IMR-90 (cell line): ENCODE data around the gene GLDC. TPM values are rescaled to one million over a fixed set of nuclear protein-coding genes. Genes with fewer than 3 reads are reported as not detected.

Experiments used
- ATAC-seq: fragments of 200-7000 bp; cut with Tn5 transposase; 2 replicates; pipeline ENCODE4 v1.9.1; 2020; ENCODE audit warnings: low read depth, mild to moderate bottlenecking, moderate library complexity
- BruUV-seq: library from RNA; stranded (reverse); fragments of 400-500 nt; replicated peaks from 2 replicates; lab custom pipeline; 2021; lab: Mats Ljungman, UMichigan
- CTCF ChIA-PET: fragments of 300-600 bp; formaldehyde crosslinking; extraction: SDS; loops from one replicate; lab custom pipeline; 2021; ENCODE audit warnings: antibody characterized with exemption; lab: Yijun Ruan, JAX
- POLR2A ChIA-PET: fragments of 300-600 bp; sonication (Branson Sonifier 250); formaldehyde crosslinking; loops from one replicate; lab custom pipeline; 2022; ENCODE audit warnings: antibody characterized with exemption; ENCODE audit not compliant: unreplicated experiment; lab: Charles Lee
- DNase-seq: peaks from one replicate; pipeline ENCODE4 v3.0.0; 2013
- H2AFZ ChIP-seq: replicated peaks from 2 replicates; pipeline ENCODE3; 2013; ENCODE audit warnings: low read length, mild to moderate bottlenecking; ENCODE audit not compliant: poor library complexity
- H2AK5ac ChIP-seq: 2 replicates; pipeline ENCODE4 v1.6.1; 2013; ENCODE audit warnings: low read depth, low read length, inconsistent platforms
- H2AK9ac ChIP-seq: replicated peaks from 2 replicates; pipeline ENCODE3; 2013; ENCODE audit warnings: mild to moderate bottlenecking, low read depth, low read length, moderate library complexity; ENCODE audit not compliant: poor library complexity
- H2BK120ac ChIP-seq: 2 replicates; pipeline ENCODE4 v1.6.1; 2013; ENCODE audit warnings: low read depth, low read length, inconsistent platforms
- H2BK15ac ChIP-seq: 3 replicates; pipeline ENCODE4 v1.6.1; 2013; ENCODE audit warnings: low read depth, low read length, inconsistent platforms
- H2BK20ac ChIP-seq: 2 replicates; pipeline ENCODE4 v1.6.1; 2013; ENCODE audit warnings: low read depth, mild to moderate bottlenecking, inconsistent platforms, low read length, moderate library complexity
- H2BK5ac ChIP-seq: 2 replicates; pipeline ENCODE4 v1.6.1; 2013; ENCODE audit warnings: mild to moderate bottlenecking, low read depth, low read length, inconsistent platforms; ENCODE audit not compliant: poor library complexity, severe bottlenecking
- H3K14ac ChIP-seq: replicated peaks from 2 replicates; pipeline ENCODE4 v1.6.1; 2013; ENCODE audit warnings: low read depth, low read length, inconsistent platforms
- H3K18ac ChIP-seq: 2 replicates; pipeline ENCODE4 v1.6.1; 2013; ENCODE audit warnings: low read depth, low read length, control low read depth
- H3K23ac ChIP-seq: 2 replicates; pipeline ENCODE4 v1.6.1; 2013; ENCODE audit warnings: low read depth, low read length, inconsistent platforms
- H3K27ac ChIP-seq: 2 replicates; pipeline ENCODE4 v1.5.1; 2013; ENCODE audit warnings: mild to moderate bottlenecking, control low read depth, low read length; ENCODE audit not compliant: insufficient read depth
- H3K27me3 ChIP-seq: 2 replicates; pipeline ENCODE4 v1.6.1; 2013; ENCODE audit warnings: low read length; ENCODE audit not compliant: control insufficient read depth, insufficient read depth
- H3K36me3 ChIP-seq: 2 replicates; pipeline ENCODE4 v1.6.1; 2013; ENCODE audit warnings: low read length, mixed read lengths; ENCODE audit not compliant: control insufficient read depth, insufficient read depth
- H3K4ac ChIP-seq: 2 replicates; pipeline ENCODE4 v1.6.1; 2013; ENCODE audit warnings: low read depth, low read length, inconsistent platforms
- H3K4me1 ChIP-seq: 2 replicates; pipeline ENCODE4 v1.6.1; 2013; ENCODE audit warnings: low read length, mixed read lengths; ENCODE audit not compliant: control insufficient read depth, insufficient read depth
- H3K4me2 ChIP-seq: 2 replicates; pipeline ENCODE4 v1.6.1; 2013; ENCODE audit warnings: low read depth, mild to moderate bottlenecking, control low read depth, low read length, moderate library complexity
- H3K4me3 ChIP-seq: 2 replicates; pipeline ENCODE4 v1.5.1; 2013; ENCODE audit warnings: low read depth, mild to moderate bottlenecking, control low read depth, low read length, moderate library complexity; ENCODE audit not compliant: insufficient read depth
- H3K56ac ChIP-seq: 2 replicates; pipeline ENCODE4 v1.6.1; 2013; ENCODE audit warnings: low read length, inconsistent platforms; ENCODE audit not compliant: insufficient read depth; ENCODE audit errors: extremely low read depth
- H3K79me1 ChIP-seq, 2 experiments: 2 replicates each; pipeline ENCODE4 v1.6.1; 2013; ENCODE audit warnings: low read length in 2 of 2, inconsistent platforms in 1 of 2, low read depth in 1 of 2
- H3K9ac ChIP-seq: 2 replicates; pipeline ENCODE4 v1.6.1; 2013; ENCODE audit warnings: low read depth, low read length, control low read depth
- H3K9me1 ChIP-seq: 2 replicates; pipeline ENCODE4 v1.6.1; 2013; ENCODE audit warnings: low read length, inconsistent platforms; ENCODE audit not compliant: insufficient read depth
- H3K9me3 ChIP-seq: 2 replicates; pipeline ENCODE4 v1.6.1; 2013; ENCODE audit warnings: low read length; ENCODE audit not compliant: control insufficient read depth, insufficient read depth
- H4K20me1 ChIP-seq: 2 replicates; pipeline ENCODE4 v1.6.1; 2013; ENCODE audit warnings: low read length, inconsistent platforms; ENCODE audit not compliant: insufficient read depth
- H4K5ac ChIP-seq: 2 replicates; pipeline ENCODE4 v1.6.1; 2013; ENCODE audit warnings: mild to moderate bottlenecking, low read depth, low read length, control low read depth
- H4K8ac ChIP-seq, 2 experiments: 2 replicates each; pipeline ENCODE4 v1.6.1; 2013; ENCODE audit warnings: low read depth in 2 of 2, low read length in 2 of 2, control low read depth in 1 of 2, inconsistent platforms in 1 of 2
- H4K91ac ChIP-seq: 2 replicates; pipeline ENCODE4 v1.6.1; 2013; ENCODE audit warnings: low read depth, low read length, inconsistent platforms; ENCODE audit not compliant: insufficient read depth
- BHLHE40 ChIP-seq: fragments of 150-350 bp; IDR thresholded peaks from 2 replicates; pipeline ENCODE4 v1.6.1; 2016; ENCODE audit warnings: mild to moderate bottlenecking, low read depth, low read length
- CEBPB ChIP-seq: IDR thresholded peaks from 2 replicates; pipeline ENCODE4 v1.6.1; 2012; ENCODE audit warnings: low read depth, low read length, improper control_type of control experiment
- CHD1 ChIP-seq: IDR thresholded peaks from 2 replicates; pipeline ENCODE4 v1.6.1; 2012; ENCODE audit warnings: low read depth, low read length, improper control_type of control experiment
- CTCF ChIP-seq: conservative IDR thresholded peaks from 2 replicates; pipeline ENCODE4 v1.5.1; 2012; ENCODE audit warnings: mild to moderate bottlenecking, low read depth, low read length, improper control_type of control experiment
- ELK1 ChIP-seq: fragments of 150-350 bp; IDR thresholded peaks from 2 replicates; pipeline ENCODE4 v1.6.1; 2016; ENCODE audit warnings: low read depth, mild to moderate bottlenecking, low read length, moderate library complexity, borderline replicate concordance
- FOS ChIP-seq: fragments of 150-350 bp; IDR thresholded peaks from 2 replicates; pipeline ENCODE4 v1.6.1; 2016; ENCODE audit warnings: low read depth, low read length
- MAFK ChIP-seq: IDR thresholded peaks from 2 replicates; pipeline ENCODE4 v1.6.1; 2012; ENCODE audit warnings: low read depth, low read length, improper control_type of control experiment
- MAZ ChIP-seq: IDR thresholded peaks from 2 replicates; pipeline ENCODE4 v1.6.1; 2012; ENCODE audit warnings: low read depth, mild to moderate bottlenecking, low read length, improper control_type of control experiment, moderate library complexity, borderline replicate concordance
- MXI1 ChIP-seq: IDR thresholded peaks from 2 replicates; pipeline ENCODE4 v1.6.1; 2012; ENCODE audit warnings: low read depth, mild to moderate bottlenecking, low read length, moderate library complexity, borderline replicate concordance
- NFE2L2 ChIP-seq: fragments of 150-350 bp; IDR thresholded peaks from 2 replicates; pipeline ENCODE4 v1.6.1; 2016; ENCODE audit warnings: low read depth, mild to moderate bottlenecking, low read length
- POLR2A ChIP-seq: IDR thresholded peaks from 2 replicates; pipeline ENCODE4 v1.6.1; 2012; ENCODE audit warnings: mild to moderate bottlenecking, low read depth, low read length
- RAD21 ChIP-seq: IDR thresholded peaks from 2 replicates; pipeline ENCODE4 v1.6.1; 2012; ENCODE audit warnings: low read length, improper control_type of control experiment
- RCOR1 ChIP-seq: IDR thresholded peaks from 2 replicates; pipeline ENCODE4 v1.6.1; 2012; ENCODE audit warnings: mild to moderate bottlenecking, low read length, improper control_type of control experiment; ENCODE audit not compliant: insufficient replicate concordance
- RFX5 ChIP-seq: IDR thresholded peaks from 2 replicates; pipeline ENCODE4 v1.8.0; 2012; ENCODE audit warnings: low read depth, mild to moderate bottlenecking, low read length, moderate library complexity
- SMC3 ChIP-seq: fragments of 150-350 bp; IDR thresholded peaks from 2 replicates; pipeline ENCODE4 v1.6.1; 2016; ENCODE audit warnings: low read depth, mild to moderate bottlenecking, antibody characterized with exemption, low read length, moderate library complexity
- USF2 ChIP-seq: fragments of 150-350 bp; IDR thresholded peaks from 2 replicates; pipeline ENCODE4 v1.6.1; 2017; ENCODE audit warnings: mild to moderate bottlenecking, antibody characterized with exemption, low read length, low read depth
- WGBS, 2 experiments: methylation state at CpG; one replicate each; pipeline versions ENCODE4 v1.1.5 to v1.1.7; 2013; ENCODE audit warnings: missing lambda C conversion rate in 2 of 2; ENCODE audit not compliant: insufficient read length in 1 of 2; ENCODE audit errors: extremely low coverage in 2 of 2; 5-methylcytosine and 5-hydroxymethylcytosine counted together
- dilution Hi-C: fragments of 300-500 bp; cut with HindIII; formaldehyde crosslinking; loops from one replicate; pipeline ENCODE4 v1.14.3; 2018; ENCODE audit warnings: low sequenced_read_pairs; ENCODE audit not compliant: unreplicated experiment
- in situ Hi-C: fragments of 300-500 bp; cut with MboI; formaldehyde crosslinking; loops from 3 replicates; pipeline ENCODE4 v1.14.3; 2019; ENCODE audit warnings: low sequenced_read_pairs, inconsistent platforms, mixed read lengths
- intact Hi-C: fragments of 100-400 bp; cut with micrococcal nuclease; formaldehyde crosslinking; loops from 2 replicates; pipeline ENCODE4 v1.10.0; 2022
- polyA plus RNA-seq, 3 experiments: library from polyadenylated mRNA; depleted of rRNA; stranded (reverse); fragments of >200 nt; gene quantifications; 2 replicates each; pipeline ENCODE4 v1.2.3, GENCODE V29; 2012; ENCODE audit warnings: low replicate concordance in 1 of 3
- total RNA-seq: library from RNA; depleted of rRNA; stranded (reverse); fragments of >200 nt; gene quantifications from 2 replicates; pipeline ENCODE4 v1.2.3, GENCODE V29; 2012

GLDC gene
- total and polyA plus RNA-seq, 2 of the 4 experiments (the other 2 are of a cell fraction), result 0.36 to 0.50 TPM

GRCh38 chr9:6590334-6590733 is 55.2 kb downstream of the GLDC start:
- H3K27ac ChIP-seq, result no peak overlapping the region
- dilution Hi-C loops, result no loop called here
- H2BK15ac ChIP-seq, result no peak overlapping the region
- intact Hi-C loops, result no loop called here
- no peaks in the 10 kb centered on the region for H3K79me1 ChIP-seq
- POLR2A ChIA-PET, result no interaction called here
- H3K9me3 ChIP-seq, result no peaks in the 10 kb centered on the region
- CTCF ChIA-PET, result no interaction called here
- no peak overlapping the region for H2AK9ac ChIP-seq
- H3K4me1 ChIP-seq, result peaks cover 2% of the 10 kb centered on the region; the same call in 1 of the 2 replicates
- H3K4me2 ChIP-seq, result no peak overlapping the region
- no peak overlapping the region for H3K23ac ChIP-seq
- H2BK120ac ChIP-seq, result no peak overlapping the region
- TF ChIP-seq MAFK (no peak), MAZ (no peak), RAD21 (no peak), USF2 (no peak), RCOR1 (no peak), CEBPB (no peak), MXI1 (no peak), NFE2L2 (no peak), ELK1 (no peak), RFX5 (no peak), CTCF (no peak), POLR2A (no peak), BHLHE40 (no peak), CHD1 (no peak), FOS (no peak), SMC3 (no peak)
- no peak overlapping the region for H3K18ac ChIP-seq
- H3K4me3 ChIP-seq, result no peak overlapping the region
- no peak overlapping the region for H2BK5ac ChIP-seq
- BruUV-seq, result no TSS peak
- no peak overlapping the region for H2AFZ ChIP-seq
- H4K20me1 ChIP-seq, result no peaks in the 10 kb centered on the region
- H3K27me3 ChIP-seq, result peaks cover 6% of the 10 kb centered on the region; the same call in 1 of the 2 replicates
- no peaks in the 10 kb centered on the region for H3K36me3 ChIP-seq
- no peak overlapping the region for H3K14ac ChIP-seq
- no peak overlapping the region for H4K91ac ChIP-seq
- no peaks in the 10 kb centered on the region for H3K9me1 ChIP-seq
- in situ Hi-C loops, result no loop called here
- H3K4ac ChIP-seq, result no peak overlapping the region
- ATAC-seq, result no peak
- no peak for DNase-seq
- no peak overlapping the region for H3K56ac ChIP-seq
- H2AK5ac ChIP-seq, result no peak overlapping the region
- no peak overlapping the region for H3K9ac ChIP-seq
- no CpG with 5 or more reads among the region's 2 CpGs for WGBS, 2 experiments
- no peak overlapping the region for H2BK20ac ChIP-seq
- no peak overlapping the region for H4K5ac ChIP-seq
- no peak overlapping the region for H4K8ac ChIP-seq
